Upper lobe of left lung (tissue), 6 donors: ENCODE results near the gene GTSE1. TPM values are rescaled to one million over a fixed set of nuclear protein-coding genes. Genes with fewer than 3 reads are reported as not detected.

Source experiments
- ATAC-seq, 2 donors: fragments of 200-7000 bp; cut with Tn5 transposase; one replicate each; pipeline ENCODE4 v1.9.1; 2022; ENCODE audit warnings: mild to moderate bottlenecking in 2 of 2, moderate library complexity in 2 of 2; ENCODE audit not compliant: low FRiP score in 2 of 2
- DNase-seq, 2 donors: peaks; one replicate each; pipeline ENCODE4 v3.0.0-alpha.2; 2019 to 2020
- H3K27ac ChIP-seq, 4 donors: fragments of 200-600 bp; sonication (generic); one replicate each; pipeline ENCODE4 v1.5.1; 2016 to 2019
- H3K27me3 ChIP-seq, 4 donors: fragments of 200-600 bp; sonication (generic); one replicate each; pipeline ENCODE4 v1.5.1; 2017 to 2019
- H3K36me3 ChIP-seq, 4 donors: fragments of 200-600 bp; sonication (generic); one replicate each; pipeline ENCODE4 v1.5.1; 2016 to 2019
- H3K4me1 ChIP-seq, 4 donors: fragments of 200-600 bp; sonication (generic); one replicate each; pipeline ENCODE4 v1.5.1; 2018 to 2019
- H3K4me3 ChIP-seq, 4 donors: fragments of 200-600 bp; sonication (generic); one replicate each; pipeline ENCODE4 v1.5.1; 2017 to 2019; ENCODE audit warnings: mild to moderate bottlenecking in 2 of 4, moderate library complexity in 1 of 4
- H3K9me3 ChIP-seq, 4 donors: fragments of 200-600 bp; sonication (generic); one replicate each; pipeline ENCODE4 v1.5.1; 2018 to 2019
- EP300 ChIP-seq, 4 donors: sonication (generic); formaldehyde crosslinking; IDR thresholded peaks; one replicate each; pipeline ENCODE4 v1.5.1; 2017; ENCODE audit warnings: antibody characterized with exemption in 4 of 4, control low read depth in 2 of 4
- POLR2A ChIP-seq, 4 donors: fragments of 450-650 bp; IDR thresholded peaks; one replicate each; pipeline ENCODE4 v1.5.1; 2016 to 2017; ENCODE audit warnings: antibody characterized with exemption in 4 of 4, mild to moderate bottlenecking in 2 of 4
- POLR2AphosphoS5 ChIP-seq, 2 donors: sonication (generic); formaldehyde crosslinking; IDR thresholded peaks; one replicate each; pipeline ENCODE4 v1.5.1; 2017; ENCODE audit warnings: antibody characterized with exemption in 2 of 2
- WGBS, 2 donors: methylation state at CpG; one replicate each; pipeline ENCODE4 v1.1.5; 2017 to 2018; 5-methylcytosine and 5-hydroxymethylcytosine counted together
- total RNA-seq, 6 donors: library from RNA; depleted of rRNA in 4 of 6; stranded (reverse); fragments of >200 nt in 4 of 6; gene quantifications; one replicate each; pipeline versions ENCODE4 v1.1.0 to v1.2.1, GENCODE V29; 2016 to 2021
- TF ChIP-seq, protein P1 (sequence below), 6 experiments: fragments of 450-650 bp in 4 of 6; fragments of 200-600 bp in 2 of 6; sonication (generic) in 2 of 6; IDR thresholded peaks; one replicate each; pipeline ENCODE4 v1.5.1; 2016 to 2019; ENCODE audit warnings: antibody characterized with exemption in 6 of 6
- donor health status: DM: no; HTN: no; CAD: no; lungs with moderate emphysema.
- donor health status: DM: no; HTN: yes; CAD: no; lungs with severe emphysema.

Gene GTSE1
- total RNA-seq, 6 donors from 2014 or later: 0.30 to 4.4 (median 1.4) TPM; not detected in 1

DNA sequence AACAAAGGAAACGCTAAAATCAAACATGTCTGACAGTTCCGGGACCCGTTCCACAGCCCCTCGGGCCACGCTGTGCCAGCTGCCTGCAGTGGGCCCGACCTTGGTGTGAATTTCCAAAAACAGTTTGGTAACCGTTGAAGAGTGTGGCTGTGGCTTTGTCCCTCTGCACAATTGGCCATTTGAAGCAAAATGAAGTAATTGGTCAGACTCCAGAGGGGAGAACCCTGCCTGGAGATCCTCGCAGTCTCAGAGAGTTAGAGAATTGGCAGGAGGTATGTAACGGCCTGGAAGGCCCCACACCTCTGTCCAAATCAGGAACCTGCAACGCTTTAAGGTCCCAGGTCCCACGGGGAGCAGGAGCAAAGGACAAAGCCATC, 65.1 kb downstream of the GTSE1 start:
- TF ChIP-seq, protein P1, sequence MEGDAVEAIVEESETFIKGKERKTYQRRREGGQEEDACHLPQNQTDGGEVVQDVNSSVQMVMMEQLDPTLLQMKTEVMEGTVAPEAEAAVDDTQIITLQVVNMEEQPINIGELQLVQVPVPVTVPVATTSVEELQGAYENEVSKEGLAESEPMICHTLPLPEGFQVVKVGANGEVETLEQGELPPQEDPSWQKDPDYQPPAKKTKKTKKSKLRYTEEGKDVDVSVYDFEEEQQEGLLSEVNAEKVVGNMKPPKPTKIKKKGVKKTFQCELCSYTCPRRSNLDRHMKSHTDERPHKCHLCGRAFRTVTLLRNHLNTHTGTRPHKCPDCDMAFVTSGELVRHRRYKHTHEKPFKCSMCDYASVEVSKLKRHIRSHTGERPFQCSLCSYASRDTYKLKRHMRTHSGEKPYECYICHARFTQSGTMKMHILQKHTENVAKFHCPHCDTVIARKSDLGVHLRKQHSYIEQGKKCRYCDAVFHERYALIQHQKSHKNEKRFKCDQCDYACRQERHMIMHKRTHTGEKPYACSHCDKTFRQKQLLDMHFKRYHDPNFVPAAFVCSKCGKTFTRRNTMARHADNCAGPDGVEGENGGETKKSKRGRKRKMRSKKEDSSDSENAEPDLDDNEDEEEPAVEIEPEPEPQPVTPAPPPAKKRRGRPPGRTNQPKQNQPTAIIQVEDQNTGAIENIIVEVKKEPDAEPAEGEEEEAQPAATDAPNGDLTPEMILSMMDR (IDR thresholded peaks at IDR 0.05): no peak
- TF ChIP-seq POLR2A (IDR thresholded peaks at IDR 0.05) (no peak), POLR2AphosphoS5 (IDR thresholded peaks at IDR 0.05) (no peak), EP300 (IDR thresholded peaks at IDR 0.05) (no peak)
- WGBS, 2 donors: 75 to 78% methylated on average over 9 to 10 of the region's 11 CpGs
- Histone ChIP-seq H3K4me3 (no peak overlapping the region), H3K9me3 (no peaks in the 10 kb centered on the region), H3K27ac (no peak overlapping the region), H3K36me3 (peaks cover 0 to 57% (median 29%) of the 10 kb centered on the region in 4 donors), H3K27me3 (no peaks in the 10 kb centered on the region), H3K4me1 (no peaks in the 10 kb centered on the region)
- ATAC-seq: no peak
- no peak for DNase-seq

GRCh38 chr22:46362203-46362933, 65.7 kb downstream of the GTSE1 start:
- Histone ChIP-seq H3K27me3 (no peaks in the 10 kb centered on the region), H3K4me1 (peaks cover 0 to under 1% (median 0%) of the 10 kb centered on the region in 4 donors), H3K36me3 (peaks cover 0 to 56% (median 26%) of the 10 kb centered on the region in 4 donors), H3K27ac (no peak overlapping the region), H3K4me3 (no peak overlapping the region), H3K9me3 (no peaks in the 10 kb centered on the region)
- ATAC-seq: no peak
- peak in 1 of 2 donors; percentile 80 for DNase-seq
- 57 to 62% methylated on average over 15 to 16 of the region's 25 CpGs for WGBS, 2 donors
- TF ChIP-seq POLR2AphosphoS5 (IDR thresholded peaks at IDR 0.05) (no peak), EP300 (IDR thresholded peaks at IDR 0.05) (no peak), POLR2A (IDR thresholded peaks at IDR 0.05) (no peak)
- TF ChIP-seq, protein P1 (IDR thresholded peaks at IDR 0.05): no peak

- Histone ChIP-seq H3K27me3 (no peaks in the 10 kb centered on the region), H3K4me3 (no peak overlapping the region), H3K27ac (no peak overlapping the region), H3K36me3 (peaks cover 0 to 50% (median 22%) of the 10 kb centered on the region in 4 donors), H3K9me3 (no peaks in the 10 kb centered on the region), H3K4me1 (peaks cover 0 to 4% (median 0%) of the 10 kb centered on the region in 4 donors)
- 84 to 91% methylated on average over 11 to 15 of the region's 15 CpGs for WGBS, 2 donors
- ATAC-seq (no peak), DNase-seq (no peak)
- TF ChIP-seq POLR2AphosphoS5 (IDR thresholded peaks at IDR 0.05): no peak
- TF ChIP-seq, protein P1 (IDR thresholded peaks at IDR 0.05): no peak
- no peak for TF ChIP-seq POLR2A (IDR thresholded peaks at IDR 0.05)
- TF ChIP-seq EP300 (IDR thresholded peaks at IDR 0.05): no peak
Measured at GRCh38 chr22:46362934-46363515, 66.4 kb downstream of the GTSE1 start.

DNA sequence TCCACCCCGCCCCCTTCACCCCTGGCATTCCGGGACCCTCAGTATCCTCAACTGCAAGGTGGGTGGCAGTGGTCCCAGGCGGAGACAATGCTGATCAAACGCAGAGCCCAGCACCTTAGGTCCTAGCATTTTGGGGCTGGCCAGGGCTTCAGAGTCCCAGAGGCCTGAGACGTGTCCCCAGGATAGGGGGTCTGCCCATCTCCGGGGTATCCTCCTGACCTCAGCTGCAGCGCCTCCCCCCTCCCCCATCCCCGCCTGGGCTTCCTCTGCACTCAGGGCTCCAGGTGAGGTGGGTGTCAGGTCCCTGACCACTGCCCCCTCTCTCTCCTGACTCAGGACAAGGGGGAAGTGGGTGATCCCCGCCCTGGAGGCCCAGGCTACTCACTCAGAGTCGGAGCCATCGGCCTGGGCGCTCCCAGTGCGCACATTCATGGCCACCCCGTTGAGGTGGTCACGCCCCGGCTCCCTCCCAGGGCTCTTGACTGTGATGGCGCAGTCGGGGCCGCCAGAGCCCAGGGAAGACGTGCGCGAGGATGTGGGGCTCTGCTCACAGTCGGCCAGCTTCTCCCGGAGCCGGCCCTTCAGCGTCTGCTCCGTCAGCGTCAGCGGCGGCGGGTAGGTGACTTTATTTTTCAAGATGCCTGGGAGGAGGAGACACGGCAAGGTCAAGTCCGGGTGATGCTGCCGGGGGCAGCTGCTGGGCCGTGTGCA, 67.1 kb downstream of the GTSE1 start:
- H3K36me3 ChIP-seq: peaks cover 0 to 42% (median 19%) of the 10 kb centered on the region in 4 donors
- TF ChIP-seq, protein P1 (IDR thresholded peaks at IDR 0.05): no peak
- TF ChIP-seq POLR2AphosphoS5 (IDR thresholded peaks at IDR 0.05): no peak
- TF ChIP-seq POLR2A (IDR thresholded peaks at IDR 0.05): no peak
- no peak for TF ChIP-seq EP300 (IDR thresholded peaks at IDR 0.05)
- WGBS, 2 donors: 86% methylated on average over 10 to 34 of the region's 35 CpGs
- peak in 1 of 2 donors; percentile 79 for DNase-seq
- H3K4me1 ChIP-seq: peaks cover 0 to 4% (median 0%) of the 10 kb centered on the region in 4 donors
- no peak overlapping the region for H3K4me3 ChIP-seq
- H3K27ac ChIP-seq: no peak overlapping the region
- no peak for ATAC-seq
- H3K27me3 ChIP-seq: no peaks in the 10 kb centered on the region
- H3K9me3 ChIP-seq: no peaks in the 10 kb centered on the region
